H1 (cell line): ENCODE results near the gene ELP1. TPM values are rescaled to one million over a fixed set of nuclear protein-coding genes. Genes with fewer than 3 reads are reported as not detected.

Source experiments
- CTCF ChIA-PET: fragments of 300-600 bp; sonication (Branson Sonifier 250); formaldehyde crosslinking; loops from one replicate; lab custom pipeline; 2021; ENCODE audit not compliant: partially characterized antibody; lab: Charles Lee
- POLR2A ChIA-PET: fragments of 300-600 bp; sonication (Branson Sonifier 250); formaldehyde crosslinking; loops from one replicate; lab custom pipeline; 2021; ENCODE audit warnings: inconsistent platforms; ENCODE audit not compliant: partially characterized antibody; lab: Charles Lee
- DNase-seq, 2 experiments: peaks; one replicate each; pipeline versions ENCODE4 v3.0.0 to v3.0.0-alpha.2; 2010 to 2022; ENCODE audit warnings: low spot score in 2 of 2, low read depth in 1 of 2, mixed read lengths in 1 of 2
- FAIRE-seq: peaks from 2 replicates; lab custom pipeline; 2011; peaks lifted over from hg19 to GRCh38; lab: Jason Lieb, UNC
- H2AFZ ChIP-seq: 2 replicates; pipeline ENCODE4 v1.8.1; 2012; ENCODE audit warnings: low read length, inconsistent platforms
- H2AK5ac ChIP-seq: 2 replicates; pipeline ENCODE4 v1.6.1; 2013; ENCODE audit warnings: low read depth, low read length
- H2BK120ac ChIP-seq: replicated peaks from 2 replicates; pipeline ENCODE3; 2013; ENCODE audit warnings: low read depth, low read length, inconsistent platforms
- H2BK12ac ChIP-seq: 2 replicates; pipeline ENCODE4 v1.6.1; 2013; ENCODE audit warnings: low read depth, low read length
- H2BK15ac ChIP-seq: 2 replicates; pipeline ENCODE4 v1.6.1; 2013; ENCODE audit warnings: low read length
- H2BK20ac ChIP-seq: 2 replicates; pipeline ENCODE4 v1.6.1; 2013; ENCODE audit warnings: low read length
- H2BK5ac ChIP-seq: 2 replicates; pipeline ENCODE4 v1.6.1; 2013; ENCODE audit warnings: low read depth, low read length
- H3K14ac ChIP-seq: 2 replicates; pipeline ENCODE4 v1.6.1; 2013; ENCODE audit warnings: inconsistent platforms; ENCODE audit not compliant: insufficient read length
- H3K18ac ChIP-seq: 2 replicates; pipeline ENCODE4 v1.6.1; 2013; ENCODE audit warnings: low read length; ENCODE audit errors: extremely low read depth
- H3K23ac ChIP-seq: 2 replicates; pipeline ENCODE4 v1.6.1; 2013; ENCODE audit warnings: inconsistent platforms; ENCODE audit not compliant: insufficient read length
- H3K23me2 ChIP-seq: 2 replicates; pipeline ENCODE4 v1.6.1; 2013; ENCODE audit warnings: low read depth, low read length
- H3K27ac ChIP-seq: 2 replicates; pipeline ENCODE4 v1.6.1; 2011; ENCODE audit warnings: low read depth, low read length, inconsistent platforms
- H3K27me3 ChIP-seq, 4 experiments: replicated peaks in 1 of 4; 1 replicate in 1 of 4; 2 replicates in 3 of 4; pipeline versions ENCODE4 v1.6.1 to v1.8.1; 2011 to 2013; ENCODE audit warnings: low read length in 3 of 4, mild to moderate bottlenecking in 3 of 4, inconsistent platforms in 2 of 4, mixed read lengths in 2 of 4, moderate library complexity in 1 of 4; ENCODE audit not compliant: control insufficient read depth in 3 of 4, insufficient read depth in 3 of 4; ENCODE audit errors: extremely low read depth in 1 of 4
- H3K36me3 ChIP-seq, 4 experiments: 2 replicates each; pipeline versions ENCODE4 v1.6.1 to v1.8.1; 2011 to 2013; ENCODE audit warnings: mild to moderate bottlenecking in 4 of 4, low read length in 3 of 4, moderate library complexity in 2 of 4, control low read depth in 1 of 4, inconsistent platforms in 1 of 4; ENCODE audit not compliant: insufficient read depth in 4 of 4, control insufficient read depth in 2 of 4
- H3K4ac ChIP-seq: replicated peaks from 2 replicates; pipeline ENCODE3; 2013; ENCODE audit warnings: low read length, low read depth, mixed read lengths, inconsistent platforms; ENCODE audit not compliant: insufficient read length
- H3K4me1 ChIP-seq, 4 experiments: replicated peaks in 1 of 4; 1 replicate in 1 of 4; 2 replicates in 3 of 4; pipeline versions ENCODE4 v1.6.1 to v1.8.1; 2011 to 2013; ENCODE audit warnings: low read length in 3 of 4, inconsistent platforms in 2 of 4, mixed read lengths in 1 of 4; ENCODE audit not compliant: insufficient read depth in 4 of 4, control insufficient read depth in 3 of 4
- H3K4me2 ChIP-seq, 2 experiments: 2 replicates each; pipeline versions ENCODE4 v1.6.1 to v1.8.1; 2011 to 2013; ENCODE audit warnings: low read depth in 2 of 2, low read length in 2 of 2, control low read depth in 1 of 2, inconsistent platforms in 1 of 2, mild to moderate bottlenecking in 1 of 2; ENCODE audit not compliant: insufficient read depth in 1 of 2
- H3K4me3 ChIP-seq, 4 experiments: fragments of 200-600, 300-600 bp in 1 of 4; sonication (generic), shearing (Covaris generic), sonication (Bioruptor Twin) in 1 of 4; 2 replicates each; pipeline versions ENCODE4 v1.5.1 to v1.8.1; 2011 to 2016; ENCODE audit warnings: low read length in 4 of 4, low read depth in 3 of 4, control low read depth in 2 of 4, inconsistent platforms in 2 of 4, mild to moderate bottlenecking in 2 of 4, mixed read lengths in 1 of 4, moderate library complexity in 1 of 4; ENCODE audit not compliant: insufficient read depth in 2 of 4; ENCODE audit errors: extremely low read depth in 1 of 4
- H3K56ac ChIP-seq: replicated peaks from 2 replicates; pipeline ENCODE3; 2013; ENCODE audit warnings: low read depth, mild to moderate bottlenecking, mixed read lengths, low read length, inconsistent platforms; ENCODE audit not compliant: insufficient read length
- H3K79me1 ChIP-seq: 2 replicates; pipeline ENCODE4 v1.6.1; 2013; ENCODE audit warnings: low read depth, low read length, control low read depth
- H3K79me2 ChIP-seq, 2 experiments: 2 replicates each; pipeline versions ENCODE4 v1.6.1 to v1.8.1; 2012 to 2013; ENCODE audit warnings: low read length in 2 of 2, mild to moderate bottlenecking in 2 of 2, inconsistent platforms in 1 of 2; ENCODE audit not compliant: insufficient read depth in 2 of 2, control insufficient read depth in 1 of 2
- H3K9ac ChIP-seq, 4 experiments: replicated peaks in 1 of 4; 1 replicate in 1 of 4; 2 replicates in 3 of 4; pipeline versions ENCODE4 v1.6.1 to v1.8.1; 2011 to 2013; ENCODE audit warnings: low read depth in 3 of 4, low read length in 3 of 4, control low read depth in 2 of 4, mild to moderate bottlenecking in 2 of 4, moderate library complexity in 2 of 4, inconsistent platforms in 1 of 4; ENCODE audit errors: extremely low read depth in 1 of 4
- H3K9me3 ChIP-seq, 2 experiments: 2 replicates each; pipeline versions ENCODE4 v1.6.1 to v1.8.1; 2012 to 2013; ENCODE audit warnings: mild to moderate bottlenecking in 2 of 2, moderate library complexity in 2 of 2, control low read depth in 1 of 2, inconsistent platforms in 1 of 2, low read depth in 1 of 2, low read length in 1 of 2, mixed read lengths in 1 of 2; ENCODE audit not compliant: insufficient read depth in 2 of 2
- H4K20me1 ChIP-seq, 2 experiments: replicated peaks in 1 of 2; 2 replicates each; pipeline versions ENCODE3 to v1.8.1; 2011 to 2013; ENCODE audit warnings: inconsistent platforms in 2 of 2, low read length in 2 of 2, mild to moderate bottlenecking in 1 of 2; ENCODE audit not compliant: insufficient read depth in 2 of 2, control insufficient read depth in 1 of 2
- H4K5ac ChIP-seq: 2 replicates; pipeline ENCODE4 v1.6.1; 2013; ENCODE audit warnings: low read length, low read depth, mixed read lengths, inconsistent platforms; ENCODE audit not compliant: insufficient read length
- H4K8ac ChIP-seq: 2 replicates; pipeline ENCODE4 v1.8.0; 2013; ENCODE audit warnings: mild to moderate bottlenecking, moderate library complexity, low read length, inconsistent platforms; ENCODE audit not compliant: insufficient read depth; ENCODE audit errors: extremely low read depth
- H4K91ac ChIP-seq: replicated peaks from 2 replicates; pipeline ENCODE3; 2013; ENCODE audit warnings: low read length, mixed read lengths, inconsistent platforms; ENCODE audit not compliant: insufficient read length
- EGR1 ChIP-seq: IDR thresholded peaks from 2 replicates; pipeline ENCODE4 v1.6.1; 2011; ENCODE audit warnings: low read depth, low read length, borderline replicate concordance
- KDM4A ChIP-seq: IDR thresholded peaks from one replicate; pipeline ENCODE4 v1.7.1; 2012; ENCODE audit warnings: low read depth, mild to moderate bottlenecking, moderate library complexity, low read length, inconsistent platforms; ENCODE audit not compliant: severe bottlenecking
- NRF1 ChIP-seq: IDR thresholded peaks from 2 replicates; pipeline ENCODE4 v1.6.1; 2011; ENCODE audit warnings: mild to moderate bottlenecking, low read depth, low read length, improper control_type of control experiment
- WGBS, 2 experiments: shearing (Covaris generic) in 1 of 2; methylation state at CpG; one replicate each; pipeline versions ENCODE4 v1.1.6 to v1.1.7; 2013 to 2015; ENCODE audit warnings: low lambda C conversion rate in 2 of 2, mixed read lengths in 2 of 2, inconsistent platforms in 1 of 2, low coverage in 1 of 2, missing lambda C conversion rate in 1 of 2; ENCODE audit not compliant: insufficient replicate concordance in 2 of 2, insufficient coverage in 1 of 2, insufficient read length in 1 of 2; ENCODE audit errors: extremely low coverage in 1 of 2, missing lambda C conversion rate in 1 of 2; 5-methylcytosine and 5-hydroxymethylcytosine counted together
- polyA plus RNA-seq, 7 experiments: library from polyadenylated mRNA; depleted of rRNA in 3 of 7; stranded (reverse) in 5 of 7; unstranded in 2 of 7; fragments of >200 nt in 5 of 7; fragments of 200-250 nt in 2 of 7; gene quantifications; 1 replicate in 5 of 7; 2 replicates in 1 of 7; 4 replicates in 1 of 7; pipeline versions ENCODE4 v1.2.1 to v1.2.3, GENCODE V29; 2011 to 2013; ENCODE audit warnings: missing spikeins in 2 of 7, mixed read lengths in 2 of 7
- total RNA-seq: library from RNA; stranded (reverse); fragmentation: NEBNext Ultra II Directional; extraction: Animal tissue kit (Norgen Biotek cat#: 25700); gene quantifications from 2 replicates; pipeline ENCODE4 v1.2.1, GENCODE V29; 2021

ELP1 gene
- total and polyA plus RNA-seq, 2 of the 8 experiments (the other 6 are each of a cell fraction or from before 2014, with no cell fraction given) = 13.9 to 31.3 TPM

DNA sequence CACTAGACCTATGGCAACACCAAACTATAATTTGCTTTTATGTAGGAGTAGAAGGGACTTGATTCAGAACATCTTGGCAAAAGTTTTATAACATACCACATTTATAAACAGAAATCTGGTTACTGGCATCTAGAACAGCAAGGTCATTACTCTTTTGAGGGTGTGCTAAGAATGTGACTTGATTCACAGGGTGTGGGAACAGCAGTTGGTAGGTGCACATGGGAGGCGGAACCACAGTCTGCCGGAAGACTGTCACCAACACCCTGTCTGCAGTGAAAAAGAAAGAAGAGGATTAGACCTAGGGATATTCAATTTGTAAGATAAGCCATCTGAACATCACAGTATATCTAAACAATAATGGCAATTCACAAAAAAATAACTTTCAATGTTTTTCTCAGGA is 23.0 kb downstream of the ELP1 start:
- no peak overlapping the region for H3K27ac ChIP-seq
- TF ChIP-seq EGR1 (no peak), KDM4A (no peak), NRF1 (no peak)

More for the DNA sequence above, 23.0 kb downstream of the ELP1 start:
- Histone ChIP-seq H3K9me3 (no peaks in the 10 kb centered on the region), H3K4me1 (no peaks in the 10 kb centered on the region), H4K20me1 (peaks cover under 1 to 1% of the 10 kb centered on the region in 2 experiments), H3K4ac (no peak overlapping the region), H4K5ac (no peak overlapping the region), H2BK5ac (no peak overlapping the region), H2BK20ac (no peak overlapping the region), H2BK120ac (no peak overlapping the region), H3K56ac (no peak overlapping the region), H3K36me3 (peaks cover 7 to 59% (median 25%) of the 10 kb centered on the region in 4 experiments; a peak in 7 of 8 replicates), H3K23ac (no peak overlapping the region), H2BK12ac (no peak overlapping the region), H2BK15ac (no peak overlapping the region), H3K23me2 (no peaks in the 10 kb centered on the region), H3K4me3 (no peak overlapping the region), H3K79me2 (no peaks in the 10 kb centered on the region), H3K79me1 (no peaks in the 10 kb centered on the region), H3K14ac (no peak overlapping the region), H4K91ac (no peak overlapping the region), H3K27me3 (no peaks in the 10 kb centered on the region), H3K9ac (no peak overlapping the region), H2AFZ (no peak overlapping the region), H2AK5ac (no peak overlapping the region), H3K4me2 (no peak overlapping the region), H3K18ac (no peak overlapping the region), H4K8ac (no peak overlapping the region)
- FAIRE-seq (no peak), DNase-seq (no peak)
- ChIA-PET POLR2A (no interaction called here), CTCF (interaction anchor here (1.5 kb wide), 1 partner anchor 12 kb away, joined by 3 read pairs; no protein-coding TSS in a partner anchor)
- 100% methylated on average over 2 of the region's 2 CpGs; no CpG with 5 or more reads in 1 of the 2 experiments for WGBS, 2 experiments
